Measurements from ENCODE around the gene GPC1. TPM values are rescaled to one million over a fixed set of nuclear protein-coding genes. Genes with fewer than 3 reads are reported as not detected.

The GPC1 gene
- total and polyA plus RNA-seq, 2 donors (not counting 3 experiments of a cell fraction or from before 2014, with no cell fraction given), result 9.6 to 31.1 TPM

- Histone ChIP-seq H3K4me2 (ENCODE audit: insufficient read depth, low read length) (no peak overlapping the region), H3K9me1 (replicated peaks; ENCODE audit: control insufficient read depth, extremely low read depth, insufficient read depth, low read length) (no peaks in the 10 kb centered on the region), H2AFZ (ENCODE audit: low read depth, low read length) (no peak overlapping the region), H3K27ac (ENCODE audit: insufficient read depth, low read depth, low read length) (no peak overlapping the region), H4K20me1 (replicated peaks; ENCODE audit: control insufficient read depth, extremely low read depth, insufficient read depth, low read length) (no peaks in the 10 kb centered on the region), H3K36me3 (ENCODE audit: control insufficient read depth in 2 of 2, extremely low read depth in 1 of 2, insufficient read depth in 2 of 2, low read length in 2 of 2) (no peaks in the 10 kb centered on the region), H3K9ac (replicated peaks; ENCODE audit: extremely low read depth, insufficient read depth, low read length) (no peak overlapping the region), H3K79me2 (ENCODE audit: control insufficient read depth, insufficient read depth, low read length) (no peaks in the 10 kb centered on the region), H3K27me3 (ENCODE audit: control insufficient read depth in 2 of 2, insufficient read depth in 2 of 2, low read length in 2 of 2) (no peaks in the 10 kb centered on the region), H3K4me1 (ENCODE audit: control insufficient read depth, extremely low read depth, insufficient read depth, low read length) (peaks cover 2% of the 10 kb centered on the region), H3K4me3 (replicated peaks in 1 of 3; ENCODE audit: insufficient read depth in 1 of 3, low read depth in 1 of 3, low read length in 3 of 3) (no peak overlapping the region), H3K9me3 (replicated peaks; ENCODE audit: control insufficient read depth, insufficient read depth, low read length) (no peaks in the 10 kb centered on the region)
- TF ChIP-seq GATA2 (IDR thresholded peaks at IDR 0.05; ENCODE audit: insufficient read depth, insufficient read length, low read depth, low read length) (no peak), MAX (IDR thresholded peaks at IDR 0.05; ENCODE audit: insufficient read depth, insufficient read length) (no peak), POLR2AphosphoS5 (IDR thresholded peaks at IDR 0.05; ENCODE audit: insufficient read depth, low read depth, low read length) (no peak), FOS (IDR thresholded peaks at IDR 0.05; ENCODE audit: borderline replicate concordance, insufficient read depth, low read length) (no peak), JUN (IDR thresholded peaks at IDR 0.05; ENCODE audit: borderline replicate concordance, insufficient read depth, insufficient read length, low read depth) (no peak), EZH2 (IDR thresholded peaks at IDR 0.05; ENCODE audit: borderline replicate concordance, low read depth, low read length, severe bottlenecking) (no peak), CTCF (IDR thresholded peaks at IDR 0.05; ENCODE audit: extremely low read depth in 1 of 2, insufficient read depth in 1 of 2, low read depth in 1 of 2, low read length in 2 of 2) (no peak), POLR2A (IDR thresholded peaks at IDR 0.05; ENCODE audit: low read depth, low read length) (no peak), MYC (IDR thresholded peaks at IDR 0.05; ENCODE audit: low read depth, low read length) (no peak)
- FAIRE-seq, result no peak
- CTCF ChIA-PET, result no interaction called here
- dilution Hi-C loops (cut with MboI; ENCODE audit: extremely low pct_ligation_motif_present, low sequenced_read_pairs), result no loop called here
- BruUV-seq (replicated peaks), result no TSS peak
- no peak for DNase-seq (ENCODE audit: low read depth, low spot score)
- POLR2A ChIA-PET, result no interaction called here
- intact Hi-C loops (cut with micrococcal nuclease), result no loop called here
Observed at GRCh38 chr2:240393831-240394410, 41.5 kb upstream of the GPC1 start.
